GM19328 (cell line): ENCODE results near the gene VAV3.
"Not testable (repeated sequence)": the region's sequence is repeated elsewhere in the genome, so short reads cannot be mapped to it uniquely, and the experiment has no call there.

ENCODE experiments used
- ATAC-seq: cut with Tn5 transposase; IDR thresholded peaks from one replicate; pipeline ENCODE4 v1.9.1; 2021; ENCODE audit warnings: mild to moderate bottlenecking, moderate library complexity; ENCODE audit not compliant: unreplicated experiment

The VAV3 gene

DNA sequence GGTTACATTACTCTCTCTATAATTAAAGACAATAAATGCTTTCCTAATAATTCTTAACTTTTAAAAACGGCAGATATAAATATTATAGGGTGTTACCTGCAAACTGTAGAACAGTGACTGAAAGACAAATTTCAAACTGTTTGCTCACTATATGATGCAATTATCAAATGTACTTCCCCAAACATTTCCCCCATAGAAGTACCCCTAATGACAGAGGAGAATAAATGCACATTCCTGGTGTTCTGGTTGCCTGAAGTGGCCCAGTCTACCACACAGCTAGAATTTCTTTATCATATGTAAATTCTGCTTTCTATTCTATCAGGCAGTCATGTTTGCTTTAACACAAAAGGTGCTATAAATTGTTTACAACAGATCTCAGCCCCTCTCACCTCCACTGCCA lies 70.4 kb downstream of the VAV3 start:
- no peak for ATAC-seq

GRCh38 chr1:107893350-107893749 lies 71.6 kb downstream of the VAV3 start:
- not testable (repeated sequence) for ATAC-seq

DNA sequence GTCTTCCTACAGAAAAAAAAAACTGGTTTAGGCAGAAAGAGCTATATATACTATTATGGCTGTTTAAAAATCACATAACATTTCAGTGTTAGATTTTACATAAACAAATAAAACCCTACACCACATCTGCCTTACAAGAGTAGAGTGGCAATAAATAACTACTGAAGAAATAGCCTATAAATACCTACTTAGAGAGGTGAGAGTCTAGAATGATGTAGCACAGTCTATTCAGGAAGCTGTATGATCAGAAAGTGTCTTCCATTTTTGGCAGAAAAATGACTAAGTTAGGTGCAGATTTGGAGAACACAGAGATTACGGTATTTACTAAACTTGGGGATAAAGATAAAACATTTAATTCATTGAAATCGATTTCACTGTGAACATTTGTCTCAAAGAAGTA lies 75.5 kb downstream of the VAV3 start:
- no peak for ATAC-seq

- ATAC-seq: no peak
Measured at GRCh38 chr1:107883562-107883961, 81.4 kb downstream of the VAV3 start.

GRCh38 chr1:107879927-107880326 lies 85.1 kb downstream of the VAV3 start:
- no peak for ATAC-seq

DNA sequence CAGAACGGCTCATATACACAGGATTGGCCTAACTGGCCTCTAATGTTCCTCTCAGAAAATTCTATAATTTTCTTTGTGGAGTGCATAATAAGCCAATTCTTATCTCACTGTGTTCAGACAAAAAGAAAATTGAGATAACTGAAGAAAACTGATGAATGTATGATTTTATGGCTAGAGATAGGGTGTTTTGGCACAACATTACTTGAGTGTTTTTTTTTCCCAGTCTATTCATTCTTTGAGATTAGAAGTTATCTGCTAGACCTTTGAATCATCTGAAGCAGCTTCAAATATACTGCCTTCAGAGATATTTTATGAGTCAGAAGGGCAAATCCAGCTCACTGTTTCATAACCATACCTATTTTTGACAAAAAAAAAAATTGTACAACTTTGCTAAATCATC lies 85.6 kb downstream of the VAV3 start:
- no peak for ATAC-seq

DNA sequence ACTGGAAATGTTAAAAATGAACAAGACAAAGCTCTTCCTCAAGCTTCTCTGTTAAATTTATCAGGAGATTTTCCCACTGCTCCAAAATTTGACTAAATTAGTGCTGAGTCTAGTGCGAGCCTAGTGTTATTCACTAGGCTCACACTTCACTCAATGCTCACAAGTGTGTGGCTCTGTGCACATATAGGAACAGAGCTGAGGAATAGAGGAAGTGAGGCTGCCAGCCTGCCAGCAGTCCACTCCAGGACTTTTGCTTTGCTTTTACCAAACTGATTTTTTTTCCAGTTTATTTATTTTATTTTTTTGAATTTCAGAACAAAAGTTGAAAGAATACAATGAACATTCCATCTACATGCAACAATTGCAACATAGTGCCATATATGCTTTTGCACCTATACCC lies 87.2 kb downstream of the VAV3 start:
- ATAC-seq: no peak

DNA sequence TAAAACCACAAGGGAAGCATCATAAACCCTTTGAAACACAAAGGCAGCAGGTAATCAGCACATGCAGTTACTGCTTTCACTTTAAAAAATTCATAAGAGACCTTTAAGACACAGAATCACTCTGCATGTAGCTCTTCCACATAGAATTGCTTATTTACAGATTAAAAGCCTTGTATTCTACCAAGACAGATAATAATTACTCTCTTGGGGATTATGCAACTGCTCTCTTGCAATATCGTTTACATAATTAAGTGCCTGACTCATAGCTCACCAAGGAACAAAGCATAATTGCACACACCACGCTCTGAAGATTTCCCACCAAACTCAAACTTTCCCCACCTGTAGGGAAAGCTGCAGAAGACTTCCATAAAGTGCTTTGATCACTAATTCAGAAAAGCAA lies 87.9 kb downstream of the VAV3 start:
- no peak for ATAC-seq

- no peak for ATAC-seq
Measured at GRCh38 chr1:107875689-107876088, 89.3 kb downstream of the VAV3 start.

DNA sequence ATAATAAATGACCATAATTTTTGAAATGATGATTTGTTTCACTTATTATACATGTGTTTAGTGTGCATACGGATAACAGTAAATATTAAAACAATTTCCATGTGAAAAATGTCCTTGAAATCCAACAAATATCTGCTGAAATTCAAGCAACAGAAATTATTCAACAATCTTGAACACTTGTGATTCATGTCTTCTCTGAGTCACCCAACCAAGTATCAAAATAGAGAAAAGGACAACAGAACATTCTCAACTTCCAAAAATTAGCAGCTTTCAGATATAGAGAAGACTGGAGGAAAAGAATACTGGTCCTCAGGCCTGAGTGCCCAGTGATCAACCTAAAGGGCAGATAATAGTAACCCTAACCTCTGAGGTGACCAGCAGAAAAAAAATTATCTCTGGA lies 90.8 kb downstream of the VAV3 start:
- ATAC-seq: no peak

GRCh38 chr1:107871687-107872395 lies 93.1 kb downstream of the VAV3 start:
- no peak for ATAC-seq

DNA sequence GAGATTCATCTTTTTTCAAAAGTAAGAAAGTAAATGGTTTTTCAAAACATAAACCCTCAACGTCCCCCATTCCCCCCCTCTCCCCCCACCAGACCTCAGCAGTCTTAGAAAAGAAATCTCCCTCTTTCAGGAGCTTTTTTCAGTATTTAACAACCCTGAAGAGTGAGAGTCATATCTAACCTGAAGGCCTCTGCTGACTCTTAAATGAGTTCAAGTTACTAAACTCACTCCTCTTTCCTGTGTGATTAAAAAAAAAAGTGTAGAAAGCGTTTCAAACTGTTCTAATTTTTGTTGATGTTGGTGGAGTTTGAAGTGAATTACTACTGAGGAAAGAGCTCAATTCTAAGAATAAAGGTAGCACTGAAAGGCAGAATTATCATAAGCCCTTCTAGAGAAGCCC lies 93.7 kb downstream of the VAV3 start:
- ATAC-seq: no peak

- ATAC-seq: no peak
Measured at GRCh38 chr1:107870696-107871095, 94.3 kb downstream of the VAV3 start.

GRCh38 chr1:107867897-107868296 lies 97.1 kb downstream of the VAV3 start:
- ATAC-seq: no peak

GRCh38 chr1:107867422-107867821 lies 97.6 kb downstream of the VAV3 start:
- ATAC-seq: no peak

GRCh38 chr1:107866870-107867269 lies 98.1 kb downstream of the VAV3 start:
- no peak for ATAC-seq

- no peak for ATAC-seq
Measured at GRCh38 chr1:107865627-107866026, 99.4 kb downstream of the VAV3 start.

DNA sequence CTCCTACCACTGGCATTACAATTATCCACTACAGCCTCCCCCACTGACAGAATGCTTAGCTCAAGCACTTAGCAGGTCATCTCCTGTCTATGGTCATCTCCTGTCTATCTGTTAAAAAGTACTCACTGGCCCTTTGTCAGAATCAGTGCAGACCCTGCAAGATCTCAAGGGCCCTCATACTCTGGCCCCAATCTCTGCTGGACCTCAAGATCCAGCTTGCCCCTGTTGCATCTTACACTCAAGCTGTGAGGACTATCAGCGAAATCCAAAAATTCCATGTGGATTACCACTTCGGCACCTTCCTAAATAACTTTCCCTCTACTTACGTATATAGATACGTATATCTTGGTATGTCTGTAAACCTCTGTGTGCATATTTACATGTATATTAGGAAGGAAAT lies 101.6 kb downstream of the VAV3 start:
- ATAC-seq: no peak

- no peak for ATAC-seq
Measured at GRCh38 chr1:107862064-107862463, 102.9 kb downstream of the VAV3 start.

- ATAC-seq: no peak
Measured at GRCh38 chr1:107858323-107858722, 106.7 kb downstream of the VAV3 start.

DNA sequence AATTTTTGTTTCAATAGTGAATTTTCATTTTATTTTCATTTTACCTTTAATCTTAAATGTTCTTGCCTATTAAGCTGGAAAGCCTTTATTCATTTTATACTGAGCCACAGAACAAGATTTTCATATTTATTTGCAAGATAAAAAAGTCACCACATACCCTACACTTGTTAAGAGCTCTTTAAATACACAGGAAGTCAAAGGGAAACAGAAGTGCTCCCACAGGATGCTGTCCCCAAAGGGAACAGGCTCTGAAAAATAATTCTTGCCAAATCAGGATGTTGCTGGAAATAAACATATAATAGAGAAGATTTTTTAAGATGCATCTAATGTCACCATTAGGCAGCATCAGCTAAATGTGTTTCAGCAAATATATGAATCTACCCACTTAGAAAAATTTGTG lies 113.6 kb downstream of the VAV3 start:
- ATAC-seq: no peak

GRCh38 chr1:107844541-107845194 lies 120.3 kb downstream of the VAV3 start:
- not testable (repeated sequence) for ATAC-seq

DNA sequence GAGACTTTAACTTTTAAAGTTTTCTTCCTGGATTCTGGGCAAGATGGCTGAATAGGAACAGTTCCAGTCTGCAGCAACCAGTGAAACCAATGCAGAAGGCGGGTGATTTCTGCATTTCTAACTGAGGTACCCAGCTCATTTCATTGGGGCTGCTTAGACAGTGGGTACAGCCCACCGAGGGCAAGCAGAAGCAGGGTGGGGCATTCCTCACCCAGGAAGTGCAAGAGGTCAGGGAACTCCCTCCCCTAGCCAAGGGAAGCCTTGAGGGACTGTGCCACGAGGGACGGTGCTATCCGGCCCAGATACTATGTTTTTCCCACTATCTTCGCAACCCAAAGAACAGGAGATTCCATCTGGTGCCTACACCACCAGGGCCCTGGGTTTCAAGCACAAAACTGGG lies 121.0 kb downstream of the VAV3 start:
- ATAC-seq: no peak
